GM10266 (cell line): ENCODE data around the gene PAQR5.
"Not testable (repeated sequence)": the region's sequence is repeated elsewhere in the genome, so short reads cannot be mapped to it uniquely, and the experiment has no call there.

ENCODE experiments used
- DNase-seq: peaks from one replicate; pipeline ENCODE4 v3.0.0; 2012; ENCODE audit errors: extremely low spot score
- CTCF ChIP-seq: IDR thresholded peaks from 2 replicates; pipeline ENCODE4 v1.5.1; 2012; ENCODE audit warnings: mild to moderate bottlenecking, low read depth; ENCODE audit not compliant: control insufficient read depth, insufficient read depth; ENCODE audit errors: missing control alignments

PAQR5 gene

GRCh38 chr15:69443032-69443611, 144.4 kb downstream of the PAQR5 start:
- no peak for TF ChIP-seq CTCF

GRCh38 chr15:69444686-69445085, 146.0 kb downstream of the PAQR5 start:
- DNase-seq: no peak
- TF ChIP-seq CTCF: no peak

More at GRCh38 chr15:69443032-69443611, 144.4 kb downstream of the PAQR5 start:
- peak; percentile 32 for DNase-seq

- no peak for TF ChIP-seq CTCF
- no peak for DNase-seq
Observed at GRCh38 chr15:69446953-69447352, 148.2 kb downstream of the PAQR5 start.

- not testable (repeated sequence) for DNase-seq
Observed at GRCh38 chr15:69450221-69450620, 151.5 kb downstream of the PAQR5 start.

GRCh38 chr15:69450968-69451695, 152.4 kb downstream of the PAQR5 start:
- no peak for DNase-seq
- TF ChIP-seq CTCF: no peak

- no peak for DNase-seq
Observed at GRCh38 chr15:69451951-69452691, 153.4 kb downstream of the PAQR5 start.

More at GRCh38 chr15:69451951-69452691, 153.4 kb downstream of the PAQR5 start:
- no peak for TF ChIP-seq CTCF
